ENCODE results near the gene DCC.

Gene DCC

DNA sequence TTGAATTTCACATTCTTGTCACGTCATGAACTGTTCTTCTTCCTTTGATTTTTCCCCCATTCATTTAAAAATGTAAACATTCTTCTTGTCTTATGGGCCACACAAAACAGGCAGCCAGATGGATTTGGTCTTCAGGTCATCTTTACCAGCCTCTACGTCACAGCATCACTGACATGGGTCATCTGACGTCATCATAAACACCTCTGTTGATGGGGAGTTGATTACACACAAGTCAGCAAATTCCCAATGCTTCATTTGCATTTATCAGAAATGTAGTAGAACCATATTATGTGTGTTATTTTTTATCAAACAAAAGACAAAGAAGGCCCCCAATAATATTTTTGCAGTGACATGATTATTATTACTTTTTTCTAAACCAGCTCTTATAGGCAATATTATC, 777.9 kb downstream of the DCC start:
- no peak for DNase-seq

DNA sequence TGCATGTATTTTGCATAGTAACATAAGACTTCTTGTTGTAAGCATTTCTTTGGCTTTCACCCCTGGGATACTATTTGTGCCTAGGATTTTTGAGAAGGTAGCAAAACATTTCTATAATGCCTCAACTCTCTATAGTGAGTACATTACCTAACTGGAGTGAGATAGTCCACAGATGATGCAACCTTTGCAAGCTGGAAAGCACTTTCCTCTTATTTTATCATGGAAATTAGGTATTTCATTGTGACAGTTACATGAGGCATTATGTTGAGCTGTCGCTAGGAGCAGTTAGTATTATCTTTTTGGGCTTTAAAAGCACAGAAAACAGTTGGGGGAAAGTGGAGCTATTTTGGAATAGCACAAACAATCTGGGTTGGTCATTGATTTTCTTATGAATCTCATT, 786.2 kb downstream of the DCC start:
- no peak for DNase-seq

DNA sequence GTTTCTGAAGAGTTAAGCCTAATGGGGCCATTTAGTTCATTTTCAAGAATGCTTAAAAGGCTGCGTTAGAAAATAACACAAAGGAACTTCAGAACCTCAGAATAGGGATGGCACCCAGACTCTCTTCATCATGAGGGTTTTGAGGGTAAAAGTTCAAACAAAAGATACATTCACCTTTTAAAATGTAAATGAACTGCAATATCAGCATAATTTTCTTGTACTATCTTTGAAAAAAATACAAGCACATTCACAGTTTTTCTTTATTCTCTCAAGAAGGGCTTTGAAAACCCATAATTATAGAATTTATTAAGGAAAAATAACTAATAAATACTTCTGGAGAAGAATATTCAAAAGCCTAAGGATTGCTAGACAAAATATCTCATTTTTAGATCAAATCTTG, 791.0 kb downstream of the DCC start:
- DNase-seq: no peak

DNA sequence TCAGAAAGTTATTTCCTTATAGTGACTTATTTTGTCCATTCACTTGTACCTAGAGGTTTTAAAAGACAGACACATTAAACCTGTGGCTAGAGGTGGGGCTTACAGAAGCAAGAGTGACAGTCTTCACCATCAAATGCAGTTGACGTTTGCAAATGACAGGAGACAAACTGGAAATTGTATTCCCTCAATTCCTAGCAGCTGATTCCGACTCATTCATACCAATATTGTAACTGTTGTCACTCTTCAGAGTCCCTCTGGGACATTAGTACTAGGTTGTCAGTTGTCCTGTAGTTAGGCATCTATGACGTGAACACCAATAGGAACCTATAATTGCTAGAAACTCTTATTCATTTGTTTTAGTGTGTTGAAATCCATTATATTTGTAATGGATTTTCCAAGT, 794.7 kb downstream of the DCC start:
- no peak for DNase-seq

DNA sequence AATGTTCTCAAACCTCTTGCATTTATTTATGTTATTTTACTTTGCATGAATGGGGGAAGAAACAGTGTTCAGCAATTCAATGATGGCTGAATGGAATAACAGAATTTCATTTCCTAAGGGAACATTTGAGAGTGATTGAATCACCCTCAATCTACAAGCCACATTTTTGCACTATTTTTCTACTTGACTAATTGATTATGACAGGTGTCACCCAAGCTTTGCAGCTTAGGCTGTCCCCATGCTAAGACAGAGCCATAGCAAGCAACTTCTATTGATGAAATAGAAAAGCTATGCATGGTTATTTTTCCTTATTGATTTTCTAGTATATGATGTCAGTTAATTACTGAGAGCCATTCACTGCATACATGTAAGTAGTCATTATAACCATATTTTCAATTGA, 795.7 kb downstream of the DCC start:
- DNase-seq: no peak

DNA sequence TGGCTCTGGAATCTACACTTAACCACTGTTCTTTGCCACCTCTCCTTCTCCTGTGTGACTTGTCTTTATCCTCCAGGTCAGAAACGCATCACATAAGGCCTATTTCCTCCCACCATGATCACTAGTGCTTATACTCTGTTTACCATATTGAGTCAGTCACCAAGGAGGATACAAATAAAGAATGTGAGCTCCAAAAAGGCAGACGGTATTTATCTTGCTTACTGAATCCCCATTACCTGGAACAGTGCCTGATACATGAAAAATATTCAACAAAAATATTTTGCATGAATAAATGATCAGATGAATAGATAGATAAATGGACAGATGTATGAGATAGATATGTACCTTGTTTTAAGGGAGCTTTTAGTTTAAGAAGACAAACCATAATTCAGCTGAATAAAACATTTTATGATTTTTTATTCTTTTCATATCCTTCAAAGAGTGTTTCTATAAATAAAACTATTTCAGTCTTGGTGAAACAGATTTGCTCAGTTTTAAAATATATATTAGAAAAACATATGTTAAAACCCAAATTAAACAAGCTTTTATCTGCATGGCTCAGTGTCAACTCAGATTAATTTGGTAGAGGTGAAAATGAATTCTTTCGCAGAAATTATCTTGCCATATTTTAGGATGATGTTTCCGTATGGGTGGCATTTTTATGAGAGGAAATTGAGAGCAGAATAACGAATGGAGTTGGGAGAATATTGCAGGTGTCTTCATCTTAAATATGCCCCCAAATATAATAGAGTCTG, 799.9 kb downstream of the DCC start:
- DNase-seq: no peak

DNA sequence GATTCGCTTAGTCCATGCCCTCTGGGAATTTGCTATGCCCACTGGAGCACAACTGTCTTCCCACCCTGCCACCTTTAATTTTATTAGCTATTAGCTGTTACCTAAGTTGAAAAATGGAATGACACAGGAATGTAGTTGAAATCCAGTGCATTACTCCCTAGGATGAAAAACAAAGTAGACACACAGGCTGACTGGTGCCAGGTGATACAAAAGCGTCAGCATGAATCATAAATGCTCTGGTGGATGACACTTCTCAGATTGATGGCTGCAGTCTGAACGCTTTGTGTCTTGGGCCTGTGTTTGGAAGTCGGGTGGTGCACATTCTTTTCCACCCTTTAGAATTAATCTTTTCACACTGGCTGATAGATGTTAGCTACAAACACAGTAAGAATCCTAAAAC, 802.0 kb downstream of the DCC start:
- no peak for DNase-seq

DNA sequence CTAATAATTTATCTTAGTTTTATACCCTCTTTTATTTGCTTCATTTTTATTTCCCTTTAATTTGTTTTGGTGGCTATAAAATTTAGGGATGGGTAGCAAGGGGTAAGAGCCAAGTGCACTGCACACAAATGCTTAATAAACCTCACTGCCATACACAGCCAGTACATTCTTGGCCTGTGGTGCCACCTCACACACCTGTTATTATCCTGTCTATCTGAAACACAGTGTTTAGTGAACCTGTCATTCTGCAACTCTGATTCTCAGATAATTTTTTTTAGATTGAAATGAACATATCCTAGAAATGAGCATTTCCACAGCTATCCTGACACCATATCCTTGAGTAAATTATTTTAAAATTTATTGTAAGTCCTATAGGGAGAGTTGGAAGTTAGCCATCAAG, 807.5 kb downstream of the DCC start:
- DNase-seq: no peak

DNA sequence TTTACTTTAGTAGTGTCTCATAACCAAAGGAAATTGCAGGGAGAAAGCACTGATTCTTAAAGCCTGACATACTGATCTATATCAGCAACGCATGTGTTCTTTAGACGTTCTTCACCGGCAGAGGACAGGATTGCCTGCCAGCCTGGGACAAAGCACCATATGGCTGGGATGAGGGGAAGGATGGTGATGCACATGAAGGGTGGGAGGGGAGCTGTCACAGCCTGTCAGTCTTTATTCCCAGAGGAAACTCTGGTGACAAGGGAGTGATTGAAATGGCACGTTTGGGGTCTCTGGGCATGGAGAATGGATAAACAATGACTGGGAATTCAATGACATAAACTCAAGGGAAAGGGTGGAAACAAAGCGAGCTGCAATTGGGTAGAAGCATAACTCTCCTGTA, 808.1 kb downstream of the DCC start:
- DNase-seq: no peak

DNA sequence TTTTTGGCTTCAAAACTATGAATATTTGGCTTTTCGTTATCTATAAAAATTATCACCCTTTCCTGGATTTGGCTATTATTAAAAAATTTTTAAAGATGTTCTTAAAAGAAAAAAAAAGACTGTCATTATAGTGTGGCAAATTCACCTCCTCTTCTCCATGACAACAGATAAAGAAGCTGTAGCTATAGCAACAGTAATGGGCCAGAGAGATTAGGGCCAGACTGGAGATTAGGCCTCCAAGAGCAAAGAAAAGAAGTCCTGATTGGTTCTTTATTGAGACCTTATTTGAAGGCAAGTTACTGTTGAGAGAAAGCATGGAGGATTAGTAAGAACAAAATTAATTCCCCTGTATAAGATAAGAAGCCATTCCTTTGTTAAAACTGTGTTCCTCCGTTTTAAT, 812.5 kb downstream of the DCC start:
- no peak for DNase-seq

DNA sequence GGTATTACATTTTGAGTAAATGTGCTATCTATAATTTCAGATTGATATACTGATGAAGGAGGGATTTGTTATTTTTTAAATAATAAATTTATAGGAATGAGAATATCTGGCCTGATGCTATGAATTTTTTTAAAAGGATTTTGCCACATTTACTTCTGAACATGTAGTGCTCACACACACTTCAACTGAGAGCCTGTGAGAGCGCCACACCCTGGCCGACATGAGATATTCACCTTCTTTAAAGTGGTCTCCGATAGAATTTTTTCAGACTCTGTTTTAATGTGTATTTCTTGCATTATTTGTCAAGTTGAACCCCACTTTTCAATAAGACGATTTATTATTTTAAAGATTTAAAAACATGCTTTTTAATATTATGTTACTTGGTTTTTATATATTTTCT, 813.3 kb downstream of the DCC start:
- peak; percentile 6 for DNase-seq

DNA sequence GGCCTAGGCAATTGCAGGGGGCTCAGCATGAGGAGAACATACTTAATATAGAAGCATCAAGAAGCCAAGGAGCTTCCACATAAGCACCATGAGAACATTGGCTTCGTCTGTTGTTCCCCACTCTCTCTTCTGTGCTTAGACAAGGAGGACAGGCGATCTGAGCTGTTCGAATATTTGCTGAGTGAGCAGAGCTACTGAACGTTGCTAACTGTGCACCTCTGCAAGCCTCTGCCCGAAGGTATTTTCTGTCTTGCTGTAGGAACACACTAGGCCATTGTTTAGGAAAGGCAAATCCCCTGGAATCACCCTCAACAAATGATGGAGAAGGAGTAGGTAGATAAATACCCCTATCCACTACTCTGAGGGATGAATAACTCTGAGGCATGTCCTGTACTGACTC, 813.8 kb downstream of the DCC start:
- no peak for DNase-seq

DNA sequence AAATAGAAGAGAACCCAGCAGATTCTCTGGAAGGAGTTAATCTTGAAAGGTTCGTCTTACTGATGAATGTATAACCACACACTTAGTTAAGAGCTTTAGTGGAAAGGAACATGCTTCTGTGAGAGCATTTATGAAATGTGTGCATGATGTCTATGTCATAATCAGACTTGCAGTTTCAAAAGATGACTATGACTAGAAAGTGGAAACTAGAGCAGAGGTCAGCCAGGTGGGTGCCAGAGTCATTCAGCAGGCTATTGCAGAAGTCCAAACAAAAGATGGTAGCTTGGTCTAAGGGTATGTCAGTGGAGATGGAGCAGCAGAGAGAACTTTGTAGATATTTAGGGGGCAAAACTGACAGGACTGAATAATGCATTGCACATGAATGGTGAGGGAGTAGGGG, 825.8 kb downstream of the DCC start:
- no peak for DNase-seq

DNA sequence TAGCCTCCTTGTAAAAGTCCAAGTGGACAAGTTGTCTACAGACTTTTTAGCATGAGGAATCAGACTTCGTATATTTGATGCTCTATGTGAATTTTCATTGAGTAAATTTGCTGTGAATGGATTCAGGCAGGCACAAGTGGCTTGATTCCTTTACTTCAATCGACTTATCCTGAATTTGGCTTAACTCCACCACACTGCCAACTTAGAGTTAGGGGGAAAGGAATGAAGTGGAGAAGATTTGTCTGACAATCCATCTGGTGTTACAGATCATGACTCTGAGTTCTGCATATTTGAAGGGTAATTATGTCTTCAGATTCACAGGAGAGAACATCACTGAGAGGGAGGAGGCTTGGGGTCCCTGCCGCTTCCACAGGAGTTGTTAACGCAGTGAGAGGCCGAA, 829.3 kb downstream of the DCC start:
- DNase-seq: no peak

DNA sequence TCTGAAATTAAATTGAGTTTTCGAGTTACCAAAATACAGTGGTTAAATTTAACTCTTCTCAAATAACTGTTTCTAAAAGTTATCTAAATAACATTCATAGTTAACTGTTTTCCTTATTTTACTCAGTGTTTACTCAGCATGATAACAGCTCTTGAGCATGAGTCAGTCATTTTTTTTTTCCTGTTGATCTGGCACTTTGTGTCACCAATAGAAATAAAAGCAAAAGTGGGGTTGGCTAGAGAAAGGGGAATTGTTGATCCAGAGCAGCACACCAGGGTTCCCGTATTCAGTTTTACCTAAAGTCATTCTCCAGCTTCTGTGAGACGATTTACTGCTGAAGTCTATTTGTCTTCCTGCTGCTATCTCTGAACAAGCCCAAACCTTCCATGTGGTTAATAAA, 851.6 kb downstream of the DCC start:
- no peak for DNase-seq

DNA sequence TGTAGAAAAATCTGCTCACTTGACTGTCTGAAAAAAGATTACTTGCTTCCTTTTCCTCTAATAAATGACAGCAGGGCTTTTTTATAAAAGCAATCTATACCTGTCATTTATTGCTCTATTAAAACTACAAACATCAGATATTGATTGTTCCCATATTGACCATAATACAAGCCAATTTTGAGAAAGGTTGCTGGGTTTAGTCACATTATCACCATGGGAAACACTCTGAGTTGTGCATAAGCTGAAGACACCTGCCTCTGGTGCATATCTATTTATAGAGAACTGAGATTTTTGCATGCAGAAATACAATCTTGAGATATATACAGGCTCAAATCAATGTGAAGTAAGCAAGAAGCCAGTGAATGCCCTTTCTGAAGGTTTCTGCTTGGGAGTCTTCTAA, 853.9 kb downstream of the DCC start:
- no peak for DNase-seq

DNA sequence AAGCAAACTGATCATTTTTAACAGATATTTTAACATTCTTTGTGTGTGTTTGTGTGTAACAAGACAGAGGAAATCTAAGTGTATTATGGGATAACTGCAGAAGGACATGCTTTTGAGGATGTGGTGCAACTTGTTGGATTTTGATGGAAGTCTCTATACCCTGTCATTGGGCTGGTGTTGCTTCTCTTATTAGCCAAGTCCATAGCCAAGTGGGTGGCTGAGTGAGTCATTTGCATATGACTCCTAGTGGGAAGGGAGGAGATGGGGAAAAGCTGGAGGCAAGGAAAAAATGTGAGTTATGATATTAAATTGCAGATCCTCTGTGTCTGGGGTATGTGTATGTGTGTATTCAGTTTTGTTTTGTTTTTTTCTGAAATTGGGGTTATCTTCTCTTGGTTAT, 879.9 kb downstream of the DCC start:
- no peak for DNase-seq

DNA sequence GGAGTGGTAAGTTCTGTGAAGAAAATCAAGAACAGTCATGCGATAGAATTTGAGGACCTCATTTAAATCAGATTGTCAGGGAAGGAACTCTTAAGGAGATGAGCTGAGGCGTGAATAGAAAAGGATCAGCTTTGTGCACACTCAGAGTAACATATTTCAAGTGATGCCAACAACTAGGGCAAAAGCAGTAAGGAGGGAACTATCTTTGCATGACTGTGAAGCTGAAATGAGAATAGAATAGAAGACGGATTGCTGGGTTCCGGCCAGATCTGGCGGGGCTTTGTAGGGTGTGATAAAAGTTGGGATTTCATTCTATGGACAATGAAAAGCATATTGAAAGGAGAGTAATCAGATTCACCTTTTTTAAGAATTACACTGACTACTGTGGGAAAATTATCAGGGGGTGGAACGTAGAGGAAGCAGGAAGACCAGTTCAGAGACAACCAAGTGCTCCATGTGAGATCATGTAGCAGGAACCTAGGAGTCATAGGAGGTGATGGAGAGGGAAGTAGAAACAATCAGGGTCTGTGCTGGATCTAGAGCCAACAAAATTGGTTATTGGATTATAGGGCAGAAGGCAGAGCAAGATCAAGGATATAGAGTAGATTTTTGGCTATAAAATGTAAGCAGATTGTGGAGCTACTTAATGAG, 884.3 kb downstream of the DCC start:
- no peak for DNase-seq

DNA sequence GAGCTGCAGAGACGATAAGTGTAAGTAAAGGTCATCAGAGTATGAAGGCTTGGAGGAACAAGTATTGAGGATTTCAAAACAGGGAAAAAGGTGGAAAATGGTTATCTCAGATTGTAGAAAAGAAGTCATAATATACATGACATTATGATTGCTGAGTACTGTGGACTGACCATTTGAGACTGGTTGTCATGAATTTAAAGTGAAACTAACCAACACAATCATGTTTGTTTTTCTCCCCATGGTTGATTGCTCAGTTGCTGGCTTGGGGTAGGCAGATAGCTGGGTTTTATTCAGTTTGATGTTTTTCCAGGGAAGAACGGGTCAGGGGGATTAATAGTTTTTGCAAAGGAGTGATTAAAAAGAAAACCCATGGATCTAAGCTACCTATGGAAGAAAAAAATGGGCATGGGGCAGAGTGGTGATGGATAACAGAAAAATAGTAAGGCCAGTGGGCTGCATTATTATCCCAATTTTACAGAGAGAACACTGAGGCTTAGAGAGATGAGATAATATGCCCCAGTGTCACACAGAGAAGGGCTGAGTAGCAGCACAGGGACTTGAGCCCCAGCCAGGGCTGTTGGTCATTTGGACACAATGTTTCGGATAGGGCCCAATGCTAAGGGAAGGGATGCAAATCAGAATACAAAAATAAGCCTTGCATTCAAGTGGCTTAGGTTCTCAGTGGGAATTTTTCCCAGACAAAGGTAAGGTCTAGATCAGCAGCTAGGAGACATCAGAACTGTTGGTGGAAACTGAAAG, 885.7 kb downstream of the DCC start:
- DNase-seq: no peak

DNA sequence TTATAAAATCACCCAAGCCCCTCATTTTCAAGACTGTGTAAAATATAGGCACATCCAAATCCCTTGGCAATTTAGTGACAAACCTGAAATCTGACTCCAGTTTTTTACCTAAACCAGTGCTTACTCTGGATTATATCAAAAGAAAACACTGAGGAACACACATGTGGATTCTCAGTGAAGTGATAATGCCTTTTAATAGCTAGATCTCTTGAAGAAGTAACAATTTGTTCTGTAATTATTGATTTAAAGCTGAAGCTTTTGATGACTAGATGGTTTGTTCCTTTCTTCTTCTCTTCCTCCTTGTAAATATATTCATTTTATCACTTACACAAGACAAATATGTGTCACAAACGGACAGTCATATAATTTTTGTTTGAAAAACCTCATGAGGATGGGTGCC, 894.6 kb downstream of the DCC start:
- DNase-seq: no peak

DNA sequence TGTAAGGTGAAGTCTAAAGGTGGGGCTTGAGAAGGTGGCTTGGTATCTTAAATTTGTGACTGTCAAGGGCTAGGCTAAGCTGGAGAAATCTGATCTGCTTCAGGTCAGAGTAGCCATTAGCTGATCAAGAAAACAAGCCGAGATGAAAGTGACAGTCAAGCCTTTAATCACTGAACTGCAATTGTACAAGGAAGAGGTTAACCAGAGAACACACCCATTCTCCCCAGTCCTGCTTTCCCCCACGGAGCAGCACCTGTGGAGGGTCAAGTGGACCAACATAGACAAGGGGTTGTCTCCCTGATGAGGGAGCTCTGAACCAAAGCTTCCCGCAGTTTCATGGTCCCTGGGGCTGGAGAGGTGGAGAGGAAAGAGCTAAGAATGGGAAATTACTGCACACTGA, 901.2 kb downstream of the DCC start:
- no peak for DNase-seq

DNA sequence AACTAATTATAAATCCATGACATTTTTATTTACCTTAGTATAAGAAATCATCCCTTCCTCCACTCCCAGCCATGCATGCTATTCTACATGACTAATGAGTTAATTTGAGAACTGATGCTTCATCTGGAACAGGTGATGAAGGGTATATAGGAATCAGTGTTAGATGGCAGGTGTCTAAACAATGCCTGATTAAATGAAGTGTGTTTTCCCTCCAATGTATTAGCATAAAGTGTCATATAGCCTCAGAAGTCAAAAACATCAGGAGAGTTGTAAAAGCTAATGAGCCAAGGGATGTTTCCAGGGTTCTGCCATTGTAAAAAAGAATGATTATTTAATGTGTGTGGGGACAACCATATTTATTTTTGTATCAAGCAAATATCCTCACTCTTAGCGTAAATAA, 913.8 kb downstream of the DCC start:
- no peak for DNase-seq

DNA sequence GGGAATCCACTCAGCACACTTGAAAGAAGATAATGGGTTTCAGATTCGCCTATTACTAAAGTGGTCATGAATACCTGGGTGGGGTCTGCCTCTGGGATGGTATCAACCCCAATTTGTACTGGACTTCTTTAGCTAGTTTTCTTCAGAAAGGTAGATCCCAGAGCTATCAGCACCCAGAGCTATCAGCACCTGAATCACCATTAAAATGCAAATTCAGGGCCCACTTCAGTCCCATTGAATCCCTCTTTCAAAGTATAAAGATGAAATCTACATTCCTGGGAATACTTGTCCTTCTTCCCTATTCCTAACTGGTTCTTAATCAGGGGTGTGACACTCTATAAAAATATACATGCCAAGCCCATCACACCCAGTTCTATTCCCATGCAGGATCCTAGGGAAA, 914.3 kb downstream of the DCC start:
- no peak for DNase-seq

DNA sequence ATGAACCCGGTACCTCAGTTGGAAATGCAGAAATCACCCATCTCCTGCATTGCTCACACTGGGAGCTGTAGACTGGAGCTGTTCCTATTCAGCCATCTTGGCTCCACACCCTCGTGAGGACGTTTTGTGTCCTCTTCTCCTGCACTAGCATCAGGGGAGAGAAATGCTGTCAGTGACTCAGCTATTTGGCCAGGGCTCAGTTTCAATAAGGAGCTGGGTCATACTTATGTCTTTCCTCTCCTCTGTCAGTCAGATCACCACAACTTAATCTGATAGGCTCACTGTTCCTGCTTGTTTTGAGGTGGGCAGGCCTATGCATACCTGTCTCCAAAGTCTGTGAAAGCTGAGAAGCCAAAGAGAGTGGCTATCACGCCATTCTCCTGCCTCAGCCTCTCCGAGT, 921.2 kb downstream of the DCC start:
- no peak for DNase-seq
